HepG2 (cell line): ENCODE data around the gene RGL1. TPM values are rescaled to one million over a fixed set of nuclear protein-coding genes. Genes with fewer than 3 reads are reported as not detected.

Experiments used
- ATAC-seq: fragments of 200-7000 bp; cut with Tn5 transposase; 3 replicates; pipeline ENCODE4 v1.9.1; 2020; ENCODE audit warnings: mild to moderate bottlenecking, moderate library complexity
- BruUV-seq: library from RNA; stranded (reverse); fragments of 400-500 nt; replicated peaks from 2 replicates; lab custom pipeline; 2021; lab: Mats Ljungman, UMichigan
- CTCF ChIA-PET: fragments of 300-600 bp; formaldehyde crosslinking; extraction: SDS; loops from one replicate; lab custom pipeline; 2021; ENCODE audit warnings: low total read pairs, inconsistent platforms, low intra/inter-chr PET ratio; lab: Yijun Ruan, JAX
- POLR2A ChIA-PET: fragments of 350-600 bp; sonication (Branson Sonifier 250); formaldehyde crosslinking; loops from one replicate; lab custom pipeline; 2020; ENCODE audit warnings: antibody characterized with exemption, inconsistent platforms; lab: Yijun Ruan, JAX
- DNase-seq: peaks from one replicate; pipeline ENCODE4 v3.0.0-alpha.2; 2015; ENCODE audit warnings: low spot score
- FAIRE-seq: peaks from 3 replicates; lab custom pipeline; 2011; peaks lifted over from hg19 to GRCh38; lab: Jason Lieb, UNC
- H2AFZ ChIP-seq: one replicate; pipeline ENCODE4 v1.6.1; 2011; ENCODE audit warnings: low read length, inconsistent platforms
- H3K27ac ChIP-seq: fragments of 300-600 bp; 3 replicates; pipeline ENCODE4 v1.8.0; 2011; ENCODE audit warnings: mixed run types, mild to moderate bottlenecking, mixed read lengths, low read length, inconsistent platforms; ENCODE audit not compliant: insufficient read depth; ENCODE audit errors: extremely low read length
- H3K27me3 ChIP-seq, 2 experiments: fragments of 200-600 bp in 1 of 2; 2 replicates in 1 of 2; 3 replicates in 1 of 2; pipeline versions ENCODE4 v1.6.0 to v1.8.0; 2011; ENCODE audit warnings: low read length in 2 of 2, mild to moderate bottlenecking in 2 of 2, moderate library complexity in 2 of 2, inconsistent platforms in 1 of 2; ENCODE audit not compliant: insufficient read depth in 2 of 2, control insufficient read depth in 1 of 2
- H3K36me3 ChIP-seq, 2 experiments: fragments of 200-600 bp in 1 of 2; replicated peaks in 1 of 2; 2 replicates in 1 of 2; 3 replicates in 1 of 2; pipeline versions ENCODE4 v1.5.1 to v1.8.0; 2011; ENCODE audit warnings: low read length in 2 of 2, inconsistent platforms in 1 of 2; ENCODE audit not compliant: insufficient read depth in 2 of 2, control insufficient read depth in 1 of 2
- H3K4me1 ChIP-seq: 2 replicates; pipeline ENCODE4 v1.5.1; 2012; ENCODE audit warnings: low read length, inconsistent platforms; ENCODE audit not compliant: insufficient read depth
- H3K4me2 ChIP-seq: 2 replicates; pipeline ENCODE4 v1.6.0; 2011; ENCODE audit warnings: low read depth, low read length, inconsistent platforms
- H3K4me3 ChIP-seq, 3 experiments: fragments of 200-600 bp in 1 of 3; sonication (generic), shearing (Covaris generic) in 1 of 3; replicated peaks in 1 of 3; 2 replicates each; pipeline ENCODE4 v1.5.1; 2011 to 2016; ENCODE audit warnings: low read length in 3 of 3, inconsistent platforms in 2 of 3, low read depth in 2 of 3, mild to moderate bottlenecking in 2 of 3, control low read depth in 1 of 3, mixed read lengths in 1 of 3; ENCODE audit not compliant: insufficient read depth in 1 of 3
- H3K79me2 ChIP-seq: one replicate; pipeline ENCODE4 v1.6.1; 2011; ENCODE audit warnings: low read length, inconsistent platforms; ENCODE audit not compliant: insufficient read depth
- H3K9ac ChIP-seq: 2 replicates; pipeline ENCODE4 v1.6.0; 2011; ENCODE audit warnings: mild to moderate bottlenecking, low read depth, low read length, inconsistent platforms; ENCODE audit not compliant: insufficient read depth
- H3K9me3 ChIP-seq: 2 replicates; pipeline ENCODE4 v1.5.1; 2012; ENCODE audit warnings: mild to moderate bottlenecking, low read length
- H4K20me1 ChIP-seq: 2 replicates; pipeline ENCODE4 v1.6.0; 2011; ENCODE audit warnings: inconsistent platforms, mild to moderate bottlenecking, low read length, moderate library complexity; ENCODE audit not compliant: insufficient read depth
- HDAC1 ChIP-seq: sonication (generic); formaldehyde crosslinking; IDR thresholded peaks from 2 replicates; pipeline ENCODE4 v1.5.1; 2020; ENCODE audit warnings: mild to moderate bottlenecking, missing genetic modification reagents
- SETDB1 ChIP-seq: sonication (generic); formaldehyde crosslinking; IDR thresholded peaks from 2 replicates; pipeline ENCODE4 v1.5.1; 2020; ENCODE audit warnings: missing genetic modification reagents, mild to moderate bottlenecking, borderline replicate concordance
- STAT6 ChIP-seq: sonication (generic); formaldehyde crosslinking; IDR thresholded peaks from 2 replicates; pipeline ENCODE4 v1.4.0; 2020; ENCODE audit warnings: missing genetic modification reagents, mild to moderate bottlenecking, borderline replicate concordance
- ZNF329 ChIP-seq: sonication (generic); formaldehyde crosslinking; IDR thresholded peaks from 2 replicates; pipeline ENCODE4 v1.9.0; 2021; ENCODE audit warnings: low read depth, mild to moderate bottlenecking, missing genetic modification reagents
- ZNF383 ChIP-seq: sonication (generic); formaldehyde crosslinking; IDR thresholded peaks from 2 replicates; pipeline ENCODE4 v1.4.0; 2020; ENCODE audit warnings: missing genetic modification reagents, mild to moderate bottlenecking, borderline replicate concordance
- WGBS: methylation state at CpG from one replicate; pipeline ENCODE4 v1.1.6; 2017; ENCODE audit warnings: low lambda C conversion rate; 5-methylcytosine and 5-hydroxymethylcytosine counted together
- in situ Hi-C: cut with HindIII; loops from 2 replicates; pipeline ENCODE4 v1.10.0; 2017; ENCODE audit warnings: low pct_unique_long_range_greater_than_20kb; ENCODE audit not compliant: extremely low pct_ligation_motif_present
- intact Hi-C: fragments of 100-400 bp; cut with micrococcal nuclease; formaldehyde crosslinking; loops from one replicate; pipeline ENCODE4 v1.10.0; 2022; ENCODE audit not compliant: unreplicated experiment
- polyA plus RNA-seq, 8 experiments: library from polyadenylated mRNA; depleted of rRNA in 3 of 8; stranded (reverse) in 7 of 8; unstranded in 1 of 8; fragments of >200 nt; fragmentation: Illumina TruSeq in 4 of 8; extraction: Trizol in 4 of 8; gene quantifications; 2 replicates each; pipeline versions ENCODE4 v1.2.1 to v1.2.3, GENCODE V29; 2011 to 2016; ENCODE audit warnings: low read depth in 4 of 8, missing spikeins in 1 of 8, mixed read lengths in 1 of 8; ENCODE audit not compliant: insufficient read depth in 1 of 8
- total RNA-seq, 5 experiments: library from RNA; depleted of rRNA; stranded (reverse); fragments of >200 nt; fragmentation: Illumina TruSeq; extraction: Trizol; gene quantifications; 2 replicates each; pipeline ENCODE4 v1.2.3, GENCODE V29; 2016; ENCODE audit warnings: low read depth in 1 of 5

RGL1 gene
- total and polyA plus RNA-seq, 2 of the 13 experiments (the other 11 are each of a cell fraction or from before 2014, with no cell fraction given), result 3.5 to 4.7 TPM

GRCh38 chr1:183806675-183807074 is 1.8 kb downstream of the RGL1 start:
- H3K4me1 ChIP-seq, result peaks cover 23% of the 10 kb centered on the region
- 78% methylated on average over 1 of the region's 1 CpG for WGBS
- no TSS peak for BruUV-seq
- H2AFZ ChIP-seq, result no peak overlapping the region
- H3K9me3 ChIP-seq, result no peaks in the 10 kb centered on the region
- H3K4me3 ChIP-seq, result peak overlapping the region in 1 of 3 experiments; percentile 39; a peak in 1 of 6 replicates
- H3K4me2 ChIP-seq, result peak overlapping the region; percentile 88
- FAIRE-seq, result no peak
- H3K36me3 ChIP-seq, result no peaks in the 10 kb centered on the region
- no peak overlapping the region for H3K27ac ChIP-seq
- ChIA-PET POLR2A (interaction anchor here (1.1 kb wide), 1 partner anchor 107 kb away, joined by 3 read pairs; no protein-coding TSS in a partner anchor), CTCF (no interaction called here)
- in situ Hi-C loops (no loop called here), intact Hi-C loops (loop anchor here (5.0 kb wide), 1 partner anchor 36 kb away; no protein-coding TSS in a partner anchor)
- no peak for ATAC-seq
- no peak overlapping the region for H3K9ac ChIP-seq
- TF ChIP-seq SETDB1 (CRISPR knock-in tag) (no peak), STAT6 (CRISPR knock-in tag) (no peak), ZNF329 (no peak), ZNF383 (CRISPR knock-in tag) (no peak), HDAC1 (CRISPR knock-in tag) (no peak)
- no peak for DNase-seq
- H4K20me1 ChIP-seq, result no peaks in the 10 kb centered on the region
- no peaks in the 10 kb centered on the region for H3K79me2 ChIP-seq
- no peaks in the 10 kb centered on the region; a peak in 1 of 5 replicates for H3K27me3 ChIP-seq
